Adrenal gland (tissue), 5 donors: ENCODE results near the gene HAVCR2.
"Not testable (repeated sequence)": the region's sequence is repeated elsewhere in the genome, so short reads cannot be mapped to it uniquely, and the experiment has no call there.

ENCODE experiments used
- POLR2A ChIP-seq, 2 donors: fragments of 450-650 bp; IDR thresholded peaks; one replicate each; pipeline ENCODE4 v1.6.1; 2017; ENCODE audit warnings: antibody characterized with exemption in 2 of 2, mild to moderate bottlenecking in 2 of 2, moderate library complexity in 1 of 2
- TF ChIP-seq, protein P1 (sequence below), 6 experiments: fragments of 450-650 bp in 4 of 6; fragments of 200-600 bp in 2 of 6; sonication (generic) in 1 of 6; IDR thresholded peaks; 1 replicate in 5 of 6; 2 replicates in 1 of 6; pipeline versions ENCODE4 v1.5.1 to v1.8.0; 2016 to 2021; ENCODE audit warnings: antibody characterized with exemption in 6 of 6, mild to moderate bottlenecking in 2 of 6, moderate library complexity in 1 of 6
- donor health status: DM: no; HTN: no; CAD: no.

DNA sequence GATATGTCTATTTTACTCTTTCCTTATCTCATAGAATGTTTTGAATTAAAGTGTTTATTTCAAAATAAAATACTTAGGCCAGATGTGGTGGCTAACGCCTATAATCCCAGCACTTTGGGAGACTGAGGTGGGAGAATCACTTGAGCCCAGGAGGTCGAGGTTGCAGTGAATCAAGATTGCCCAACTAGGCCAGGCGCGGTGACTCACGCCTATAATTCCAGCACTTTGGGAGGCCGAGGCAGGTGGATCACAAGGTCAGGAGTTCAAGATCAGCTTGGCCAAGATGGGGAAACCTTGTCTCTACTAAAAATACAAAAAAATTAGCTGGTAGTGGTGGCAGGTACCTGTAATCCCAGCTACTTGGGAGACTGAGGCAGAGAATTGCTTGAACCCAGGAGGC, 52.0 kb downstream of the HAVCR2 start:
- not testable (repeated sequence) for TF ChIP-seq POLR2A (IDR thresholded peaks at IDR 0.05)
- TF ChIP-seq, protein P1, sequence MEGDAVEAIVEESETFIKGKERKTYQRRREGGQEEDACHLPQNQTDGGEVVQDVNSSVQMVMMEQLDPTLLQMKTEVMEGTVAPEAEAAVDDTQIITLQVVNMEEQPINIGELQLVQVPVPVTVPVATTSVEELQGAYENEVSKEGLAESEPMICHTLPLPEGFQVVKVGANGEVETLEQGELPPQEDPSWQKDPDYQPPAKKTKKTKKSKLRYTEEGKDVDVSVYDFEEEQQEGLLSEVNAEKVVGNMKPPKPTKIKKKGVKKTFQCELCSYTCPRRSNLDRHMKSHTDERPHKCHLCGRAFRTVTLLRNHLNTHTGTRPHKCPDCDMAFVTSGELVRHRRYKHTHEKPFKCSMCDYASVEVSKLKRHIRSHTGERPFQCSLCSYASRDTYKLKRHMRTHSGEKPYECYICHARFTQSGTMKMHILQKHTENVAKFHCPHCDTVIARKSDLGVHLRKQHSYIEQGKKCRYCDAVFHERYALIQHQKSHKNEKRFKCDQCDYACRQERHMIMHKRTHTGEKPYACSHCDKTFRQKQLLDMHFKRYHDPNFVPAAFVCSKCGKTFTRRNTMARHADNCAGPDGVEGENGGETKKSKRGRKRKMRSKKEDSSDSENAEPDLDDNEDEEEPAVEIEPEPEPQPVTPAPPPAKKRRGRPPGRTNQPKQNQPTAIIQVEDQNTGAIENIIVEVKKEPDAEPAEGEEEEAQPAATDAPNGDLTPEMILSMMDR (IDR thresholded peaks at IDR 0.05) = not testable (repeated sequence)
